HepG2 (cell line): Measurements from ENCODE around the gene TK1. TPM values are rescaled to one million over a fixed set of nuclear protein-coding genes. Genes with fewer than 3 reads are reported as not detected.
A peak's percentile ranks its signal among the peaks of the same experiment; 100 is the strongest.

Experiments
- ETV5 ChIP-seq: IDR thresholded peaks from 2 replicates; pipeline ENCODE4 v1.6.1; 2018; ENCODE audit warnings: missing biosample characterization, missing genetic modification reagents, inconsistent platforms, borderline replicate concordance
- GTF2F1 ChIP-seq: fragments of 150-350 bp; IDR thresholded peaks from 2 replicates; pipeline ENCODE4 v1.6.1; 2014; ENCODE audit warnings: low read length
- HMGA1 ChIP-seq: sonication (generic); formaldehyde crosslinking; conservative IDR thresholded peaks from 2 replicates; pipeline ENCODE4 v1.4.0; 2020; ENCODE audit warnings: missing genetic modification reagents
- IRF1 ChIP-seq: sonication (generic); formaldehyde crosslinking; IDR thresholded peaks from 2 replicates; pipeline ENCODE4 v1.4.0; 2020; ENCODE audit warnings: low read depth, mild to moderate bottlenecking, missing genetic modification reagents
- MAFF ChIP-seq: IDR thresholded peaks from 2 replicates; pipeline ENCODE4 v1.6.1; 2011; ENCODE audit warnings: low read depth, low read length, improper control_type of control experiment
- MEIS2 ChIP-seq: sonication (generic); formaldehyde crosslinking; IDR thresholded peaks from 2 replicates; pipeline ENCODE4 v1.9.0; 2021; ENCODE audit warnings: mild to moderate bottlenecking, missing genetic modification reagents
- SPEN ChIP-seq: sonication (generic); formaldehyde crosslinking; IDR thresholded peaks from 2 replicates; pipeline ENCODE4 v1.5.1; 2020; ENCODE audit warnings: low read depth, mild to moderate bottlenecking, missing genetic modification reagents
- ZBTB26 ChIP-seq: IDR thresholded peaks from 2 replicates; pipeline ENCODE4 v1.6.1; 2016; ENCODE audit warnings: missing compliant biosample characterization, missing genetic modification reagents, borderline replicate concordance
- ZFP62 ChIP-seq: sonication (generic); formaldehyde crosslinking; IDR thresholded peaks from 2 replicates; pipeline ENCODE4 v1.4.0; 2020; ENCODE audit warnings: missing genetic modification reagents
- ZFP90 ChIP-seq: sonication (generic); formaldehyde crosslinking; IDR thresholded peaks from 2 replicates; pipeline ENCODE4 v1.8.0; 2022; ENCODE audit warnings: missing genetic modification reagents, mild to moderate bottlenecking, inconsistent platforms, borderline replicate concordance
- ZNF207 ChIP-seq: fragments of 450-650 bp; IDR thresholded peaks from 2 replicates; pipeline ENCODE4 v1.6.1; 2016; ENCODE audit warnings: antibody characterized with exemption, borderline replicate concordance
- ZSCAN21 ChIP-seq: sonication (generic); formaldehyde crosslinking; IDR thresholded peaks from 2 replicates; pipeline ENCODE4 v1.8.0; 2022; ENCODE audit warnings: mild to moderate bottlenecking, missing genetic modification reagents, moderate library complexity, borderline replicate concordance
- ZSCAN29 ChIP-seq: sonication (generic); formaldehyde crosslinking; conservative IDR thresholded peaks from 2 replicates; pipeline ENCODE4 v1.4.0; 2020; ENCODE audit warnings: mild to moderate bottlenecking, missing genetic modification reagents
- ZSCAN5A ChIP-seq: sonication (generic); formaldehyde crosslinking; IDR thresholded peaks from 2 replicates; pipeline ENCODE4 v1.8.0; 2022; ENCODE audit warnings: mild to moderate bottlenecking, missing genetic modification reagents, borderline replicate concordance
- polyA plus RNA-seq, 8 experiments: library from polyadenylated mRNA; depleted of rRNA in 3 of 8; stranded (reverse) in 7 of 8; unstranded in 1 of 8; fragments of >200 nt; fragmentation: Illumina TruSeq in 4 of 8; extraction: Trizol in 4 of 8; gene quantifications; 2 replicates each; pipeline versions ENCODE4 v1.2.1 to v1.2.3, GENCODE V29; 2011 to 2016; ENCODE audit warnings: low read depth in 4 of 8, missing spikeins in 1 of 8, mixed read lengths in 1 of 8; ENCODE audit not compliant: insufficient read depth in 1 of 8
- total RNA-seq, 5 experiments: library from RNA; depleted of rRNA; stranded (reverse); fragments of >200 nt; fragmentation: Illumina TruSeq; extraction: Trizol; gene quantifications; 2 replicates each; pipeline ENCODE4 v1.2.3, GENCODE V29; 2016; ENCODE audit warnings: low read depth in 1 of 5
- TF ChIP-seq, protein P1 (sequence below): sonication (generic); formaldehyde crosslinking; IDR thresholded peaks from 2 replicates; pipeline ENCODE4 v1.4.0; 2020; ENCODE audit warnings: missing genetic modification reagents
- TF ChIP-seq, protein P2 (sequence below): IDR thresholded peaks from 2 replicates; pipeline ENCODE4 v1.6.1; 2016; ENCODE audit warnings: low read depth
- TF ChIP-seq, protein P3 (sequence below): sonication (generic); formaldehyde crosslinking; IDR thresholded peaks from 2 replicates; pipeline ENCODE4 v1.5.0; 2020; ENCODE audit warnings: missing genetic modification reagents, mild to moderate bottlenecking, borderline replicate concordance

TK1 gene
- total and polyA plus RNA-seq, 2 of the 13 experiments (the other 11 are each of a cell fraction or from before 2014, with no cell fraction given): 45.0 to 96.0 TPM

DNA sequence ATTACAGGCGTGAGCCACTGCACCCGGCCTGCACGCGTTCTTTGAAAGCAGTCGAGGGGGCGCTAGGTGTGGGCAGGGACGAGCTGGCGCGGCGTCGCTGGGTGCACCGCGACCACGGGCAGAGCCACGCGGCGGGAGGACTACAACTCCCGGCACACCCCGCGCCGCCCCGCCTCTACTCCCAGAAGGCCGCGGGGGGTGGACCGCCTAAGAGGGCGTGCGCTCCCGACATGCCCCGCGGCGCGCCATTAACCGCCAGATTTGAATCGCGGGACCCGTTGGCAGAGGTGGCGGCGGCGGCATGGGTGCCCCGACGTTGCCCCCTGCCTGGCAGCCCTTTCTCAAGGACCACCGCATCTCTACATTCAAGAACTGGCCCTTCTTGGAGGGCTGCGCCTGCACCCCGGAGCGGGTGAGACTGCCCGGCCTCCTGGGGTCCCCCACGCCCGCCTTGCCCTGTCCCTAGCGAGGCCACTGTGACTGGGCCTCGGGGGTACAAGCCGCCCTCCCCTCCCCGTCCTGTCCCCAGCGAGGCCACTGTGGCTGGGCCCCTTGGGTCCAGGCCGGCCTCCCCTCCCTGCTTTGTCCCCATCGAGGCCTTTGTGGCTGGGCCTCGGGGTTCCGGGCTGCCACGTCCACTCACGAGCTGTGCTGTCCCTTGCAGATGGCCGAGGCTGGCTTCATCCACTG, 27.3 kb upstream of the TK1 start, which contains the start of gene BIRC5 (continued):
- TF ChIP-seq GTF2F1 (no peak), ZFP62 (peak; percentile 96; the same call in 1 of the 2 replicates), ZSCAN5A (CRISPR knock-in tag) (no peak; the same call in 1 of the 2 replicates), ZBTB26 (CRISPR knock-in tag) (peak; percentile 82), ZSCAN21 (CRISPR knock-in tag) (peak; percentile 95), MAFF (no peak), ZSCAN29 (peak; percentile 88; the same call in 1 of the 2 replicates), IRF1 (CRISPR knock-in tag) (no peak), ZNF207 (no peak), MEIS2 (CRISPR knock-in tag) (peak; percentile 64; the same call in 1 of the 2 replicates), SPEN (peak; percentile 97), ETV5 (CRISPR knock-in tag) (peak; percentile 44; the same call in 1 of the 2 replicates), HMGA1 (CRISPR knock-in tag) (no peak), ZFP90 (CRISPR knock-in tag) (peak; percentile 94)
- TF ChIP-seq, protein P1, sequence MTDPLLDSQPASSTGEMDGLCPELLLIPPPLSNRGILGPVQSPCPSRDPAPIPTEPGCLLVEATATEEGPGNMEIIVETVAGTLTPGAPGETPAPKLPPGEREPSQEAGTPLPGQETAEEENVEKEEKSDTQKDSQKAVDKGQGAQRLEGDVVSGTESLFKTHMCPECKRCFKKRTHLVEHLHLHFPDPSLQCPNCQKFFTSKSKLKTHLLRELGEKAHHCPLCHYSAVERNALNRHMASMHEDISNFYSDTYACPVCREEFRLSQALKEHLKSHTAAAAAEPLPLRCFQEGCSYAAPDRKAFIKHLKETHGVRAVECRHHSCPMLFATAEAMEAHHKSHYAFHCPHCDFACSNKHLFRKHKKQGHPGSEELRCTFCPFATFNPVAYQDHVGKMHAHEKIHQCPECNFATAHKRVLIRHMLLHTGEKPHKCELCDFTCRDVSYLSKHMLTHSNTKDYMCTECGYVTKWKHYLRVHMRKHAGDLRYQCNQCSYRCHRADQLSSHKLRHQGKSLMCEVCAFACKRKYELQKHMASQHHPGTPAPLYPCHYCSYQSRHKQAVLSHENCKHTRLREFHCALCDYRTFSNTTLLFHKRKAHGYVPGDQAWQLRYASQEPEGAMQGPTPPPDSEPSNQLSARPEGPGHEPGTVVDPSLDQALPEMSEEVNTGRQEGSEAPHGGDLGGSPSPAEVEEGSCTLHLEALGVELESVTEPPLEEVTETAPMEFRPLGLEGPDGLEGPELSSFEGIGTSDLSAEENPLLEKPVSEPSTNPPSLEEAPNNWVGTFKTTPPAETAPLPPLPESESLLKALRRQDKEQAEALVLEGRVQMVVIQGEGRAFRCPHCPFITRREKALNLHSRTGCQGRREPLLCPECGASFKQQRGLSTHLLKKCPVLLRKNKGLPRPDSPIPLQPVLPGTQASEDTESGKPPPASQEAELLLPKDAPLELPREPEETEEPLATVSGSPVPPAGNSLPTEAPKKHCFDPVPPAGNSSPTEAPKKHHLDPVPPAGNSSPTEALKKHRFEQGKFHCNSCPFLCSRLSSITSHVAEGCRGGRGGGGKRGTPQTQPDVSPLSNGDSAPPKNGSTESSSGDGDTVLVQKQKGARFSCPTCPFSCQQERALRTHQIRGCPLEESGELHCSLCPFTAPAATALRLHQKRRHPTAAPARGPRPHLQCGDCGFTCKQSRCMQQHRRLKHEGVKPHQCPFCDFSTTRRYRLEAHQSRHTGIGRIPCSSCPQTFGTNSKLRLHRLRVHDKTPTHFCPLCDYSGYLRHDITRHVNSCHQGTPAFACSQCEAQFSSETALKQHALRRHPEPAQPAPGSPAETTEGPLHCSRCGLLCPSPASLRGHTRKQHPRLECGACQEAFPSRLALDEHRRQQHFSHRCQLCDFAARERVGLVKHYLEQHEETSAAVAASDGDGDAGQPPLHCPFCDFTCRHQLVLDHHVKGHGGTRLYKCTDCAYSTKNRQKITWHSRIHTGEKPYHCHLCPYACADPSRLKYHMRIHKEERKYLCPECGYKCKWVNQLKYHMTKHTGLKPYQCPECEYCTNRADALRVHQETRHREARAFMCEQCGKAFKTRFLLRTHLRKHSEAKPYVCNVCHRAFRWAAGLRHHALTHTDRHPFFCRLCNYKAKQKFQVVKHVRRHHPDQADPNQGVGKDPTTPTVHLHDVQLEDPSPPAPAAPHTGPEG (CRISPR knock-in tag): peak; percentile 56
- TF ChIP-seq, protein P2, sequence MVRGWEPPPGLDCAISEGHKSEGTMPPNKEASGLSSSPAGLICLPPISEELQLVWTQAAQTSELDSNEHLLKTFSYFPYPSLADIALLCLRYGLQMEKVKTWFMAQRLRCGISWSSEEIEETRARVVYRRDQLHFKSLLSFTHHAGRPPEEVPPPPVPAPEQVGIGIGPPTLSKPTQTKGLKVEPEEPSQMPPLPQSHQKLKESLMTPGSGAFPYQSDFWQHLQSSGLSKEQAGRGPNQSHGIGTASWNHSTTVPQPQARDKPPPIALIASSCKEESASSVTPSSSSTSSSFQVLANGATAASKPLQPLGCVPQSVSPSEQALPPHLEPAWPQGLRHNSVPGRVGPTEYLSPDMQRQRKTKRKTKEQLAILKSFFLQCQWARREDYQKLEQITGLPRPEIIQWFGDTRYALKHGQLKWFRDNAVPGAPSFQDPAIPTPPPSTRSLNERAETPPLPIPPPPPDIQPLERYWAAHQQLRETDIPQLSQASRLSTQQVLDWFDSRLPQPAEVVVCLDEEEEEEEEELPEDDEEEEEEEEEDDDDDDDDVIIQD (CRISPR knock-in tag): 0 out of 2 replicates have a peak, but pooled peaks have one; percentile 19
- TF ChIP-seq, protein P3, sequence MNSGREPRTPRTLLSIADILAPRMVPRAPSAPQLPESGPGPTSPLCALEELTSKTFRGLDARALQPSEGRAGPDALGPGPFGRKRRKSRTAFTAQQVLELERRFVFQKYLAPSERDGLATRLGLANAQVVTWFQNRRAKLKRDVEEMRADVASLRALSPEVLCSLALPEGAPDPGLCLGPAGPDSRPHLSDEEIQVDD: no peak
